ENCODE measurements around the gene ENOX1. TPM values are rescaled to one million over a fixed set of nuclear protein-coding genes. Genes with fewer than 3 reads are reported as not detected.

Gene ENOX1
- total and polyA plus RNA-seq, 2 of the 13 experiments (the other 11 are each of a cell fraction or from before 2014, with no cell fraction given): not detected

- Histone ChIP-seq H3K9ac (ENCODE audit: insufficient read depth, low read depth, low read length) (no peak overlapping the region), H3K36me3 (replicated peaks in 1 of 2; ENCODE audit: control insufficient read depth in 1 of 2, insufficient read depth in 2 of 2, low read length in 2 of 2) (no peaks in the 10 kb centered on the region), H3K27ac (ENCODE audit: extremely low read length, insufficient read depth, low read length) (no peak overlapping the region), H3K79me2 (ENCODE audit: insufficient read depth, low read length) (no peaks in the 10 kb centered on the region), H3K9me3 (ENCODE audit: low read length) (no peaks in the 10 kb centered on the region), H2AFZ (ENCODE audit: low read length) (no peak overlapping the region), H3K4me3 (replicated peaks in 1 of 3; ENCODE audit: insufficient read depth in 1 of 3, low read depth in 2 of 3, low read length in 3 of 3) (no peak overlapping the region), H3K4me2 (ENCODE audit: low read depth, low read length) (no peak overlapping the region), H3K27me3 (ENCODE audit: control insufficient read depth in 1 of 2, insufficient read depth in 2 of 2, low read length in 2 of 2) (no peaks in the 10 kb centered on the region; a peak in 1 of 5 replicates), H4K20me1 (ENCODE audit: insufficient read depth, low read length) (no peaks in the 10 kb centered on the region), H3K4me1 (ENCODE audit: insufficient read depth, low read length) (no peaks in the 10 kb centered on the region)
- TF ChIP-seq ZNF235 (CRISPR knock-in tag; IDR thresholded peaks at IDR 0.05; ENCODE audit: borderline replicate concordance): no peak
- ChIA-PET POLR2A (no interaction called here), CTCF (ENCODE audit: low intra/inter-chr PET ratio, low total read pairs) (no interaction called here)
- 0% methylated on average over 1 of the region's 1 CpG for WGBS (ENCODE audit: low lambda C conversion rate)
- in situ Hi-C loops (cut with HindIII; ENCODE audit: extremely low pct_ligation_motif_present, low pct_unique_long_range_greater_than_20kb) (no loop called here), intact Hi-C loops (cut with micrococcal nuclease; ENCODE audit: unreplicated experiment) (no loop called here)
- no peak for DNase-seq (ENCODE audit: low spot score)
- BruUV-seq (replicated peaks): no TSS peak
- FAIRE-seq: no peak
- no peak for ATAC-seq
Observed at GRCh38 chr13:43446126-43446525, 340.6 kb downstream of the ENOX1 start.

GRCh38 chr13:43445668-43446067 is 341.1 kb downstream of the ENOX1 start:
- Histone ChIP-seq H3K79me2 (ENCODE audit: insufficient read depth, low read length) (no peaks in the 10 kb centered on the region), H2AFZ (ENCODE audit: low read length) (no peak overlapping the region), H3K9me3 (ENCODE audit: low read length) (no peaks in the 10 kb centered on the region), H3K4me1 (ENCODE audit: insufficient read depth, low read length) (no peaks in the 10 kb centered on the region), H3K4me3 (replicated peaks in 1 of 3; ENCODE audit: insufficient read depth in 1 of 3, low read depth in 2 of 3, low read length in 3 of 3) (no peak overlapping the region), H4K20me1 (ENCODE audit: insufficient read depth, low read length) (no peaks in the 10 kb centered on the region), H3K9ac (ENCODE audit: insufficient read depth, low read depth, low read length) (no peak overlapping the region), H3K36me3 (replicated peaks in 1 of 2; ENCODE audit: control insufficient read depth in 1 of 2, insufficient read depth in 2 of 2, low read length in 2 of 2) (no peaks in the 10 kb centered on the region), H3K27ac (ENCODE audit: extremely low read length, insufficient read depth, low read length) (no peak overlapping the region), H3K27me3 (ENCODE audit: control insufficient read depth in 1 of 2, insufficient read depth in 2 of 2, low read length in 2 of 2) (no peaks in the 10 kb centered on the region; a peak in 1 of 5 replicates), H3K4me2 (ENCODE audit: low read depth, low read length) (no peak overlapping the region)
- no peak for ATAC-seq
- no peak for DNase-seq (ENCODE audit: low spot score)
- intact Hi-C loops (cut with micrococcal nuclease; ENCODE audit: unreplicated experiment): no loop called here
- whole genome bisulfite sequencing (ENCODE audit: low lambda C conversion rate): 6% methylated on average over 2 of the region's 2 CpGs
- BruUV-seq (replicated peaks): no TSS peak
- TF ChIP-seq PRPF4 (IDR thresholded peaks at IDR 0.05; ENCODE audit: low read depth, low read length, poor library complexity, severe bottlenecking) (no peak), TAF1 (CRISPR knock-in tag; IDR thresholded peaks at IDR 0.05) (no peak), ZNF441 (CRISPR knock-in tag; IDR thresholded peaks at IDR 0.05; ENCODE audit: borderline replicate concordance) (no peak), MEIS1 (CRISPR knock-in tag; IDR thresholded peaks at IDR 0.05; ENCODE audit: borderline replicate concordance) (no peak), TEF (CRISPR knock-in tag; IDR thresholded peaks at IDR 0.05) (no peak), CENPX (CRISPR knock-in tag; IDR thresholded peaks at IDR 0.05) (no peak), RXRB (CRISPR knock-in tag; IDR thresholded peaks at IDR 0.05; ENCODE audit: borderline replicate concordance) (no peak), HOMEZ (CRISPR knock-in tag; IDR thresholded peaks at IDR 0.05; ENCODE audit: low read depth) (no peak), ZNF569 (CRISPR knock-in tag; IDR thresholded peaks at IDR 0.05; ENCODE audit: borderline replicate concordance) (no peak)
- in situ Hi-C loops (cut with HindIII; ENCODE audit: extremely low pct_ligation_motif_present, low pct_unique_long_range_greater_than_20kb): no loop called here
- POLR2A ChIA-PET: no interaction called here
- FAIRE-seq: no peak
- CTCF ChIA-PET (ENCODE audit: low intra/inter-chr PET ratio, low total read pairs): no interaction called here

Data from HepG2 (cell line).